Stimulated activated CD8-positive, alpha-beta memory T cell treated with anti-CD3 and anti-CD28 coated beads, Interleukin-12 subunit alpha, Interleukin-12 subunit beta, amount 100 ng/mL, for 24 hours (primary cell): ENCODE measurements around the gene TM9SF3.
"Not testable (repeated sequence)": the region's sequence is repeated elsewhere in the genome, so short reads cannot be mapped to it uniquely, and the experiment has no call there.

Experiments used
- DNase-seq: peaks from one replicate; pipeline ENCODE4 v3.0.0-alpha.2; 2020; ENCODE audit errors: extremely low read depth

The TM9SF3 gene

GRCh38 chr10:96598846-96599245 lies 12.0 kb upstream of the TM9SF3 start:
- no peak for DNase-seq

GRCh38 chr10:96596422-96597407 lies 9.9 kb upstream of the TM9SF3 start:
- no peak for DNase-seq

- no peak for DNase-seq
Observed at GRCh38 chr10:96595741-96596140, 8.9 kb upstream of the TM9SF3 start.

DNA sequence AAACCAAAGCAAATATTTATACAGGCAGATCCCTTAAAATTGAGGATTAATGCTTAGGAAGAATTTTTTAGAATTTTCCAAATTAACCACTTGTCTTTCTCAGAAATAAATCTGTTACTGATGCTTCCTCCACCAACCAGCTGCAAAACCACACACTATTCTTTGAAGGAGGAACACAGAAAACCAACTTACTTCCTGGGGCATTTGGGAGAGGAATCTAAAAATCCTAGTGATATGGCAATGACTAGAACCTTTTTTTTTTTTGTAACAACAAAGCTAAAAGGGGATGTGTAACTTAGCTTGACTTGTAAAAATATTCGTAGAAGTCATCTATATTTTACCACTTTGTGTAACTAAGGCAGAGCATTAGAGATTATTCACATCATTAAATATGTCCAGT lies 5.1 kb upstream of the TM9SF3 start:
- DNase-seq, result no peak

GRCh38 chr10:96588616-96589419 lies 2.0 kb upstream of the TM9SF3 start:
- no peak for DNase-seq

- DNase-seq, result no peak
Observed at GRCh38 chr10:96588060-96588554, 1.3 kb upstream of the TM9SF3 start.

DNA sequence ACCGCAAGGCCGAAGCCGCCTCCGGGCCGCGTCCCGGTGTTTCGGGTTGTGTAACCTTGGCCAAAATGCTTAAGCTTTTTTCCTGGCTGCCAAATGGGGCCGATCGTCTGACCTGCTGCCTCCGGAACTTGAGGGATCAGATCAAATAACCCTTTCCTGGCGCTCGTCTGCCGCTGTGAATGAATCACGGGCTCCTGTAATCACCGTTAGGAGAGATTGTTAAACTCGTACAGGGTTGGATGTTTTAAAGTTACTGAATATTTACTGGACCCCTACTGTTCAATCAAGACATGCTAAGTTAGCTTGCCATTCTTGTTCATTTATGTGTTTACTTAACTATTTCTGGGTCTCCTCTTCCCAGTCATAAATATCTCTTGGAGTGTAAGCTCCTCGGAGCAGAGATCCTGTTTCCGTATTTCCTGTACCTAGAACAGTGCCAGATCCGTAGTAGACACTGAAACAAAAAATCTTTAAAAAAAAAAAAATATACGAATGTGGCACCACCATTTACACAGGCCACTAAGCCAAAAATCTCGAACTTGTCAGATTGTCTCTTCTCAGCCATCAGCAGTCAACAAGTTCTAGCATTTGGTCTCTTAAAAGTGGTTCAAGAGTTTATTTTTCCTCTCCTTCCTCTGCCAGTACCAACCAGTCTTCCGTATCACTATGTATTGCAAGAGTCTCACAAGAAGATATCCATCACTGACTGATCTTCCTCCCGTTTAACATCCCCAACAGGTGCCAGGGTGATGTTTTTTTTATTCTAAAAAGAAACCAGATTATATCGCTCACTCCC lies 650 bp upstream of the TM9SF3 start:
- DNase-seq, result no peak

DNA sequence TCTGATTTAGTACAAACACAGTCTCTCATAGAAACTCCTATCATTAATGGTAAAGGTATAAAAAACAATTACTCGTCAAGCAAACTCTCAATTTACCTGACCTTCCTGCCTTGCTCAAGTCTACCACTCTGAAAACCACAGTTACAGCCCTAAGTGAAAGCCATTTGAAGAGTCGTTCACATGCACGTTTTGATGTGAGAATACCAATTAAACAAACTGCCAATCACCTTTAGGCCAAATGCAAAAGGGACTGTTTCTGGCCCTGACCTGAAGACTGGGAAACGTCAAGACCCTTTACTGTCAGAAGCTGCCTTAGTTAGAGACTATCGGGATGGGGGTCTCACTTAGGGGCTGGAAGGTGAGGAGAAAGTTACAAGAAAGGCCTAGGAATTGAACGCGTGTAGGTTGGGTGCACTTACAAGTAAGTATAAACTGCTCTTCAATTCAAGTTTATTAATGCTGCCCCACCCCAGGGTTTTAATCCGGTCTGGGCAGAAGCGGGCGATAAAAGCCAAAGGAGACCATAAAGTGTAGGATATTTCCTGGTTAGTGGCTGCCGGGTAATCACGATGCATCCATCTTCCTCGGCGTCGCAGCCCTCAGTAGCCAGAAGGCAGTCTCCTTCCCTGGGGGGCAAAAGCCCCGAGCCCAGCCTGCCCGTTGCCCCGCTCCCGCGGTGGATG lies 935 bp downstream of the TM9SF3 start:
- DNase-seq, result no peak

DNA sequence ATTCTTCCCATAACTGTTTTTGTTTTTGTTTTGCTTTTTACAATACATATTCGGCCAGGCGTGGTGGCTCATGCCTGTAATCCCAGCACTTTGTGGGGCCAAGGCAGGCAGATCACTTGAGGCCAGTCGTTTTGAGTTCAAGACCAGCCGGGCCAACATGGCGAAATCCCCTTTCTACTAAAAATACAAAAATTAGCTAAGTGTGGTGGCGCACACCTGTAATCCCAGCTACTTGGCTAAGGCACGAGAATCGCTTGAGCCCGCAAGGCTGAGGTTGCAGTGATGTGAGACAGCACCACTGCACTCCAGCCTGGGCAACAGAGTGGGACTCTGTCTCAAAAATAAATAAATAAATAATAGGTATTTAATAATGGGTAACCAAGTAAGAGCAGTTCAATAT lies 2.3 kb downstream of the TM9SF3 start:
- no peak for DNase-seq

DNA sequence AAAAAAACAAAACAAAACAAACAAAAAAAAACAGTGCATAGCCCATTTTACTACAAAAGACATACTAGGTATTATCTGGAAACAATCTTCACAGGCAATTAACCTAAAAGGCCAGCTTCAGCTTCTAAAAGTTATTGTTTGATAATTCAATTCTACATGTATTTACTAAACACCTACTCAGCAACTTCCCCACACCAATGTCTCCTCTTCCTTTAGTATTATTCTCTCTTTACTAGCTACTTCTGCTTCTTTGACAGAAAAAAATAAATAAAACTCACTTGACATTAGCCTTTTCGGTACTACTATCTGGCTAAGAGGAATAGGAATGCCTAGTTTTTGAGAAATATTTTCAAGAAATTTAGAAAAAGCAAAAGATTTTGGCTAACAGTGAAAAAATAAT lies 2.8 kb downstream of the TM9SF3 start:
- no peak for DNase-seq

DNA sequence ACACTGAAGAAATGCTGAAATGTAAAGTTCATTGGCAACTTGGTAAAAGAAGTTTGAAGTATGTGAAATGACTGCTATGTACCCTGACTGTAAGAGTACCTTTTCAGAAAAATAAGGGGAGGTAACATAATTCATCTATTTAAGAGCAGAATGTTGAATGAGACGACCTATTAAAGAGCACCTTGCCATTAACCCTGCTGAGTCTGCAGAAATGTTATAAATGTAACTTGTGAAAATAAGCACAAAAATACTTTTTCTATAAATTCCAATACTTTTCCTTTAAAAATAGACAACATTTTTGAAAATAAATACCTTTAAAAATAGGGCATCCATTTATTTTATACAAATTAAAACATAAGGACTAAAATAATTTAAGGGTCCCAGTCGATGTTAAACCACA lies 7.7 kb downstream of the TM9SF3 start:
- no peak for DNase-seq

- DNase-seq, result no peak
Observed at GRCh38 chr10:96578633-96579032, 8.2 kb downstream of the TM9SF3 start.

- no peak for DNase-seq
Observed at GRCh38 chr10:96578022-96578421, 8.8 kb downstream of the TM9SF3 start.

- DNase-seq, result no peak
Observed at GRCh38 chr10:96577069-96577468, 9.7 kb downstream of the TM9SF3 start.

DNA sequence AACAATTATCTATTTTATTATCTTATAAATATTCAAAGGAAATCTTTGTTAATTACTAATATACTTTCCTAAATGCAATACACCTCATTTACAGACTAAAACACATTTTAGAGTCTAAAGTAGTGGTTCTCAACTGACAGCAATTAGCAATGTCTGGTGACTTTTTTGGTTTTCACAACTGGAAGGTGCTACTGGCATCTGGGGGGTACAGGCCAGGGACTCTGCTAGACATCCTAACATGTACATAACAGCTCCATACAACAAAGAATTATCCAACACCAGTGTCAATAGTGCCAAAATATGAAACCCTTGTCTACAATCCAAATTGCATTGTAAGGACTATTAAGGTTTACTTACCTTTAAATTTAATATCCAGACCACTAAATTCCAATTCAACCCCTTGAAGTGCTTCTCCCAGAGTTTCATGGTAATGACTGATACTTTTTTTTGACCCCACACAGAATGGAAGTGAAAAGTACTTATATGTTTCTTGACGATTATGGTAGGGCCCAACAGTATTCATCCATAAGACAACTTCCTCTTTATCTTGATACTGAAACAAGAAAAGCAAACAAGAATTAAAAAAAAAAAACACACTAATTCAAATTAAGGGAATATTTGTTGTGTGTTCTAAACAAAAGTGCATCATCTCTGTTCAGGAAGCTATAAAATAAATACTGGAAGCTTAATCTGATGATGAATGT lies 10.4 kb downstream of the TM9SF3 start:
- DNase-seq, result no peak

DNA sequence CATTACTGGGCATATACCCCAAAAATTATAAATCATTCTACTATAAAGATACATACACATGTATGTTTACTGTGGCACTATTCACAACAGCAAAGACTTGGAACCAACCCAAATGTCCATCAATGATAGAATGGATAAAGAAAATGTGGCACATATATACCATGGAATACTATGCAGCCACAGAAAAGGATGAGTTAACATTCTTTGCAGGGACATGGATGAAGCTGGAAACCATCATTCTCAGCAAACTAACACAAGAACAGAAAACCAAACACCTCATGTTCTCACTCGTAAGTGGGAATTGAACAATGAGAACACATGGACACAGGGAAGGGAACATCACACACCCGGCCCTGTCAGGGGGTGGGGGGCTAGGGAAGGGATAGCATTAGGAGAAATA lies 12.2 kb downstream of the TM9SF3 start:
- DNase-seq, result not testable (repeated sequence)

DNA sequence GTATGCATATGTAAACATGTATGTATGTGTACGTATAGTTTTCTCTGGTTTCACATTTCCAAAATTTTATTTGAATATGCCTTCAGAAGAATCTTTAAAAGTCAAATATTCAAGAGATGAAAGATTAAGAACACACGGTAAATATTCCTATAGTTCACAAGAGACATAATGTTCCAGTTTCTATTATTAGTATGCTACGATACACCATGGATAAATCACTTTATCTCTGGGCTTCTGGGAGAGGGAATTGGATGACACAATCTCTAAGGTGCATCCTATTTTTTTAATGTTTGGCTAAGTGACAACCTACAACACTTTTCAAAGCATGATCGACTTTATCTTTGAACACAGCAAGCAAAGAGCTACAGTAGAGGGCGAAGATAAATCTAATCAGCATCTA lies 13.8 kb downstream of the TM9SF3 start:
- no peak for DNase-seq

DNA sequence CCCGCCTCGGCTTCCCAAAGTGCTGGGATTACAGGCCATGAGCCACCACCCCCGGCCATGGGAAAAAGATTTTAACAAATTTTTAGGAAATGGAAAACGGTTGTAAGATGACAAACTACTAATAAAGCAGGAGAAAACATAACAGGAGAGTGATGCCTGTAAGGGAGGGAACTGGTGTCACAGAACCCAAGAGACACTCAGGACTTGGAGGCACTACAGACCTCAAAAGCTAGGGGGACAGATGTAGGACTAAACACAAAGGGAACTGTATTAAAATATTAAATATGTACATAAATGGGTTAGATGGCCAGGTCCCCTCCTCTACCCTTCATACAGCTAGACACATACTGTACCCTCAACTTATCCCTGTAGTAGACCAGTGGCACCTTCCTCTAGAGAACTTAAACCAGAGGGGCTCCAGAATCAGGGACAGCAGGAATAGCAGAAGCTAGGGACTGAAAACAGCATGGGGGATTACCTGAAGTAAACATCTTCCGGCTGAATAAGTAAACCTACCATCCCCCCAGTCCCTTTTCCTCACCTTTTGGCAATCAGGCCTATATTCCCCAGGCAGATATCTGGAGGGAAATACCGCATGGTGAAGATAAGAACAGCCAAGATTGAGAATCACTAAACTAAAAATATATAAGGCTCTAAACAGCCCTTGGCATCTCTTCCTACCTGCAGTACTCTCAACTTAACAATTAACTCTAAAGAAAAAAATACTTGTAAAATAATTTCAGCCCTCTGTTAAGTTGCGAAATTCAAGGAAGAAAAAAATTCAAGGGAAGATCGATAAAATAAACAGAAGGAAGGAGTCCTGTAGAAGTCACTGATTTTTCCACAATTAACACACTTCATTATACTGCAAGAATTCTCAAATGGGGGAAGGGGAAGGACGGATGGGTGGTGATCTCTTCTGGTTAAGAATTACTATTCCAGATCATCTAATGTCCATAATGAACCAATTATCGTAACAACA lies 15.5 kb downstream of the TM9SF3 start:
- DNase-seq, result no peak

DNA sequence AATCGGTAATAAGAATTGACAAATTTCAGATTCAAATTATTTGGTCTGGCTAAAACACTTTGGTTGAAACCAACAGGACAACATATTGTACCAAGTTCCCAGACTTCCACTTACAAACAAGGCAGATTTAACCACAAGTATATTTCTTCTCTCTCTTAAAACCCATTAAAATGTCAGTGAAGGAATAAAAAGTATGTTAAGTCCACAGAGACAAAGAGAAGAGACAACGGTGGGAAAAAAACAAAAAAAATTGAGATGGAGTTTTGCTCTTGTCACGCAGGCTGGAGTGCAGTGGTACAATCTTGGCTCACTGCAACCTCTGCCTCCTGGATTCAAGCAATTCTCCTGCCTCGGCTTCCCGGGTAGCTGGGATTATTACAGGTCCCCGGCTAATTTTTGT lies 16.3 kb downstream of the TM9SF3 start:
- DNase-seq, result no peak
